IMR-90 (cell line): ENCODE data around the gene DENND1A. TPM values are rescaled to one million over a fixed set of nuclear protein-coding genes. Genes with fewer than 3 reads are reported as not detected.

Source experiments
- ATAC-seq: fragments of 200-7000 bp; cut with Tn5 transposase; 2 replicates; pipeline ENCODE4 v1.9.1; 2020; ENCODE audit warnings: low read depth, mild to moderate bottlenecking, moderate library complexity
- BruUV-seq: library from RNA; stranded (reverse); fragments of 400-500 nt; replicated peaks from 2 replicates; lab custom pipeline; 2021; lab: Mats Ljungman, UMichigan
- CTCF ChIA-PET: fragments of 300-600 bp; formaldehyde crosslinking; extraction: SDS; loops from one replicate; lab custom pipeline; 2021; ENCODE audit warnings: antibody characterized with exemption; lab: Yijun Ruan, JAX
- POLR2A ChIA-PET: fragments of 300-600 bp; sonication (Branson Sonifier 250); formaldehyde crosslinking; loops from one replicate; lab custom pipeline; 2022; ENCODE audit warnings: antibody characterized with exemption; ENCODE audit not compliant: unreplicated experiment; lab: Charles Lee
- DNase-seq: peaks from one replicate; pipeline ENCODE4 v3.0.0; 2013
- H2AFZ ChIP-seq: replicated peaks from 2 replicates; pipeline ENCODE3; 2013; ENCODE audit warnings: low read length, mild to moderate bottlenecking; ENCODE audit not compliant: poor library complexity
- H2AK5ac ChIP-seq: 2 replicates; pipeline ENCODE4 v1.6.1; 2013; ENCODE audit warnings: low read depth, low read length, inconsistent platforms
- H2AK9ac ChIP-seq: replicated peaks from 2 replicates; pipeline ENCODE3; 2013; ENCODE audit warnings: mild to moderate bottlenecking, low read depth, low read length, moderate library complexity; ENCODE audit not compliant: poor library complexity
- H2BK120ac ChIP-seq: 2 replicates; pipeline ENCODE4 v1.6.1; 2013; ENCODE audit warnings: low read depth, low read length, inconsistent platforms
- H2BK15ac ChIP-seq: 3 replicates; pipeline ENCODE4 v1.6.1; 2013; ENCODE audit warnings: low read depth, low read length, inconsistent platforms
- H2BK20ac ChIP-seq: 2 replicates; pipeline ENCODE4 v1.6.1; 2013; ENCODE audit warnings: low read depth, mild to moderate bottlenecking, inconsistent platforms, low read length, moderate library complexity
- H2BK5ac ChIP-seq: 2 replicates; pipeline ENCODE4 v1.6.1; 2013; ENCODE audit warnings: mild to moderate bottlenecking, low read depth, low read length, inconsistent platforms; ENCODE audit not compliant: poor library complexity, severe bottlenecking
- H3K14ac ChIP-seq: replicated peaks from 2 replicates; pipeline ENCODE4 v1.6.1; 2013; ENCODE audit warnings: low read depth, low read length, inconsistent platforms
- H3K18ac ChIP-seq: 2 replicates; pipeline ENCODE4 v1.6.1; 2013; ENCODE audit warnings: low read depth, low read length, control low read depth
- H3K23ac ChIP-seq: 2 replicates; pipeline ENCODE4 v1.6.1; 2013; ENCODE audit warnings: low read depth, low read length, inconsistent platforms
- H3K27ac ChIP-seq: 2 replicates; pipeline ENCODE4 v1.5.1; 2013; ENCODE audit warnings: mild to moderate bottlenecking, control low read depth, low read length; ENCODE audit not compliant: insufficient read depth
- H3K27me3 ChIP-seq: 2 replicates; pipeline ENCODE4 v1.6.1; 2013; ENCODE audit warnings: low read length; ENCODE audit not compliant: control insufficient read depth, insufficient read depth
- H3K36me3 ChIP-seq: 2 replicates; pipeline ENCODE4 v1.6.1; 2013; ENCODE audit warnings: low read length, mixed read lengths; ENCODE audit not compliant: control insufficient read depth, insufficient read depth
- H3K4ac ChIP-seq: 2 replicates; pipeline ENCODE4 v1.6.1; 2013; ENCODE audit warnings: low read depth, low read length, inconsistent platforms
- H3K4me1 ChIP-seq: 2 replicates; pipeline ENCODE4 v1.6.1; 2013; ENCODE audit warnings: low read length, mixed read lengths; ENCODE audit not compliant: control insufficient read depth, insufficient read depth
- H3K4me2 ChIP-seq: 2 replicates; pipeline ENCODE4 v1.6.1; 2013; ENCODE audit warnings: low read depth, mild to moderate bottlenecking, control low read depth, low read length, moderate library complexity
- H3K4me3 ChIP-seq: 2 replicates; pipeline ENCODE4 v1.5.1; 2013; ENCODE audit warnings: low read depth, mild to moderate bottlenecking, control low read depth, low read length, moderate library complexity; ENCODE audit not compliant: insufficient read depth
- H3K56ac ChIP-seq: 2 replicates; pipeline ENCODE4 v1.6.1; 2013; ENCODE audit warnings: low read length, inconsistent platforms; ENCODE audit not compliant: insufficient read depth; ENCODE audit errors: extremely low read depth
- H3K79me1 ChIP-seq, 2 experiments: 2 replicates each; pipeline ENCODE4 v1.6.1; 2013; ENCODE audit warnings: low read length in 2 of 2, inconsistent platforms in 1 of 2, low read depth in 1 of 2
- H3K9ac ChIP-seq: 2 replicates; pipeline ENCODE4 v1.6.1; 2013; ENCODE audit warnings: low read depth, low read length, control low read depth
- H3K9me1 ChIP-seq: 2 replicates; pipeline ENCODE4 v1.6.1; 2013; ENCODE audit warnings: low read length, inconsistent platforms; ENCODE audit not compliant: insufficient read depth
- H3K9me3 ChIP-seq: 2 replicates; pipeline ENCODE4 v1.6.1; 2013; ENCODE audit warnings: low read length; ENCODE audit not compliant: control insufficient read depth, insufficient read depth
- H4K20me1 ChIP-seq: 2 replicates; pipeline ENCODE4 v1.6.1; 2013; ENCODE audit warnings: low read length, inconsistent platforms; ENCODE audit not compliant: insufficient read depth
- H4K5ac ChIP-seq: 2 replicates; pipeline ENCODE4 v1.6.1; 2013; ENCODE audit warnings: mild to moderate bottlenecking, low read depth, low read length, control low read depth
- H4K8ac ChIP-seq, 2 experiments: 2 replicates each; pipeline ENCODE4 v1.6.1; 2013; ENCODE audit warnings: low read depth in 2 of 2, low read length in 2 of 2, control low read depth in 1 of 2, inconsistent platforms in 1 of 2
- H4K91ac ChIP-seq: 2 replicates; pipeline ENCODE4 v1.6.1; 2013; ENCODE audit warnings: low read depth, low read length, inconsistent platforms; ENCODE audit not compliant: insufficient read depth
- CEBPB ChIP-seq: IDR thresholded peaks from 2 replicates; pipeline ENCODE4 v1.6.1; 2012; ENCODE audit warnings: low read depth, low read length, improper control_type of control experiment
- FOS ChIP-seq: fragments of 150-350 bp; IDR thresholded peaks from 2 replicates; pipeline ENCODE4 v1.6.1; 2016; ENCODE audit warnings: low read depth, low read length
- MAZ ChIP-seq: IDR thresholded peaks from 2 replicates; pipeline ENCODE4 v1.6.1; 2012; ENCODE audit warnings: low read depth, mild to moderate bottlenecking, low read length, improper control_type of control experiment, moderate library complexity, borderline replicate concordance
- NFE2L2 ChIP-seq: fragments of 150-350 bp; IDR thresholded peaks from 2 replicates; pipeline ENCODE4 v1.6.1; 2016; ENCODE audit warnings: low read depth, mild to moderate bottlenecking, low read length
- RAD21 ChIP-seq: IDR thresholded peaks from 2 replicates; pipeline ENCODE4 v1.6.1; 2012; ENCODE audit warnings: low read length, improper control_type of control experiment
- USF2 ChIP-seq: fragments of 150-350 bp; IDR thresholded peaks from 2 replicates; pipeline ENCODE4 v1.6.1; 2017; ENCODE audit warnings: mild to moderate bottlenecking, antibody characterized with exemption, low read length, low read depth
- WGBS, 2 experiments: methylation state at CpG; one replicate each; pipeline versions ENCODE4 v1.1.5 to v1.1.7; 2013; ENCODE audit warnings: missing lambda C conversion rate in 2 of 2; ENCODE audit not compliant: insufficient read length in 1 of 2; ENCODE audit errors: extremely low coverage in 2 of 2; 5-methylcytosine and 5-hydroxymethylcytosine counted together
- dilution Hi-C: fragments of 300-500 bp; cut with HindIII; formaldehyde crosslinking; loops from one replicate; pipeline ENCODE4 v1.14.3; 2018; ENCODE audit warnings: low sequenced_read_pairs; ENCODE audit not compliant: unreplicated experiment
- in situ Hi-C: fragments of 300-500 bp; cut with MboI; formaldehyde crosslinking; loops from 3 replicates; pipeline ENCODE4 v1.14.3; 2019; ENCODE audit warnings: low sequenced_read_pairs, inconsistent platforms, mixed read lengths
- intact Hi-C: fragments of 100-400 bp; cut with micrococcal nuclease; formaldehyde crosslinking; loops from 2 replicates; pipeline ENCODE4 v1.10.0; 2022
- polyA plus RNA-seq, 3 experiments: library from polyadenylated mRNA; depleted of rRNA; stranded (reverse); fragments of >200 nt; gene quantifications; 2 replicates each; pipeline ENCODE4 v1.2.3, GENCODE V29; 2012; ENCODE audit warnings: low replicate concordance in 1 of 3
- total RNA-seq: library from RNA; depleted of rRNA; stranded (reverse); fragments of >200 nt; gene quantifications from 2 replicates; pipeline ENCODE4 v1.2.3, GENCODE V29; 2012
- TF ChIP-seq, protein P1 (sequence below): conservative IDR thresholded peaks from 2 replicates; pipeline ENCODE4 v1.5.1; 2012; ENCODE audit warnings: mild to moderate bottlenecking, low read depth, low read length, improper control_type of control experiment

DENND1A gene
- total and polyA plus RNA-seq, 2 of the 4 experiments (the other 2 are of a cell fraction): 21.4 to 27.6 TPM

DNA sequence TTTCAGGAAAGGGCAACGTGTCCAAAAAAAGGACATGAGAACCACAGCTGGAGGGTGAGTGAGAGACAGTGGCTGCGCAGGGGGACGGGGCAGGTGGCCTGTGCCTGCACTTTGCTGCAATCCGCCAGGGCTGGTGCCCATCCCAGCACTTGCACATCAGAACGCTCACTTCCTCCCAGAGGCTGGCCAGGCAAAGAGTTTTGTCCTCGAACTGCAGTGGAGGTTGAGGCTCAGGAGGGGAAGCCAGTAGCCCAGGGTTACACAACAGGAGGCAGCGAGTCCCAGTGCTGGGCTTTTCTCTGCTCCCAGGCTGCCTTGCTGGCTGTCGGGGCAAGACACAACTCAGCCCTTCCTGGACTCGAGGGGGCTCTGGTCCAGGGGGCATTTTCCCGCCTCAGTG lies 540.9 kb downstream of the DENND1A start:
- ATAC-seq: no peak
- Histone ChIP-seq H2BK20ac (no peak overlapping the region), H3K56ac (no peak overlapping the region), H3K4ac (no peak overlapping the region), H2AK5ac (no peak overlapping the region), H3K23ac (no peak overlapping the region), H2BK15ac (no peak overlapping the region), H3K9me3 (no peaks in the 10 kb centered on the region), H3K18ac (no peak overlapping the region), H2AK9ac (no peak overlapping the region), H3K27ac (no peak overlapping the region), H3K4me3 (no peak overlapping the region), H3K4me1 (no peaks in the 10 kb centered on the region), H3K9ac (no peak overlapping the region), H3K4me2 (no peak overlapping the region), H2BK120ac (no peak overlapping the region), H3K36me3 (no peaks in the 10 kb centered on the region), H4K20me1 (no peaks in the 10 kb centered on the region), H2BK5ac (no peak overlapping the region), H3K9me1 (no peaks in the 10 kb centered on the region), H2AFZ (no peak overlapping the region), H4K91ac (no peak overlapping the region), H3K79me1 (no peaks in the 10 kb centered on the region), H4K8ac (no peak overlapping the region), H3K14ac (no peak overlapping the region), H4K5ac (no peak overlapping the region), H3K27me3 (peaks cover 2% of the 10 kb centered on the region; the same call in 1 of the 2 replicates)
- dilution Hi-C loops (no loop called here), intact Hi-C loops (no loop called here), in situ Hi-C loops (no loop called here)
- WGBS, 2 experiments: 71% methylated on average over 7 of the region's 10 CpGs; no CpG with 5 or more reads in 1 of the 2 experiments
- CTCF ChIA-PET: no interaction called here
- BruUV-seq: no TSS peak
- POLR2A ChIA-PET: no interaction called here
- TF ChIP-seq, protein P1, sequence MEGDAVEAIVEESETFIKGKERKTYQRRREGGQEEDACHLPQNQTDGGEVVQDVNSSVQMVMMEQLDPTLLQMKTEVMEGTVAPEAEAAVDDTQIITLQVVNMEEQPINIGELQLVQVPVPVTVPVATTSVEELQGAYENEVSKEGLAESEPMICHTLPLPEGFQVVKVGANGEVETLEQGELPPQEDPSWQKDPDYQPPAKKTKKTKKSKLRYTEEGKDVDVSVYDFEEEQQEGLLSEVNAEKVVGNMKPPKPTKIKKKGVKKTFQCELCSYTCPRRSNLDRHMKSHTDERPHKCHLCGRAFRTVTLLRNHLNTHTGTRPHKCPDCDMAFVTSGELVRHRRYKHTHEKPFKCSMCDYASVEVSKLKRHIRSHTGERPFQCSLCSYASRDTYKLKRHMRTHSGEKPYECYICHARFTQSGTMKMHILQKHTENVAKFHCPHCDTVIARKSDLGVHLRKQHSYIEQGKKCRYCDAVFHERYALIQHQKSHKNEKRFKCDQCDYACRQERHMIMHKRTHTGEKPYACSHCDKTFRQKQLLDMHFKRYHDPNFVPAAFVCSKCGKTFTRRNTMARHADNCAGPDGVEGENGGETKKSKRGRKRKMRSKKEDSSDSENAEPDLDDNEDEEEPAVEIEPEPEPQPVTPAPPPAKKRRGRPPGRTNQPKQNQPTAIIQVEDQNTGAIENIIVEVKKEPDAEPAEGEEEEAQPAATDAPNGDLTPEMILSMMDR: no peak
- TF ChIP-seq RAD21: no peak
- no peak for TF ChIP-seq CEBPB
- TF ChIP-seq NFE2L2: no peak
- no peak for TF ChIP-seq FOS
- TF ChIP-seq USF2: no peak
- no peak for TF ChIP-seq MAZ
- DNase-seq: no peak
